NK-92 (cell line): ENCODE measurements around the gene RBM4B.
A peak's percentile ranks its signal among the peaks of the same experiment; 100 is the strongest.
"Not testable (repeated sequence)": the region's sequence is repeated elsewhere in the genome, so short reads cannot be mapped to it uniquely, and the experiment has no call there.

Experiments used
- DNase-seq: peaks from one replicate; lab custom pipeline; 2025; ENCODE audit not compliant: unreplicated experiment; lab: John Stamatoyannopoulos, UW

Gene RBM4B

DNA sequence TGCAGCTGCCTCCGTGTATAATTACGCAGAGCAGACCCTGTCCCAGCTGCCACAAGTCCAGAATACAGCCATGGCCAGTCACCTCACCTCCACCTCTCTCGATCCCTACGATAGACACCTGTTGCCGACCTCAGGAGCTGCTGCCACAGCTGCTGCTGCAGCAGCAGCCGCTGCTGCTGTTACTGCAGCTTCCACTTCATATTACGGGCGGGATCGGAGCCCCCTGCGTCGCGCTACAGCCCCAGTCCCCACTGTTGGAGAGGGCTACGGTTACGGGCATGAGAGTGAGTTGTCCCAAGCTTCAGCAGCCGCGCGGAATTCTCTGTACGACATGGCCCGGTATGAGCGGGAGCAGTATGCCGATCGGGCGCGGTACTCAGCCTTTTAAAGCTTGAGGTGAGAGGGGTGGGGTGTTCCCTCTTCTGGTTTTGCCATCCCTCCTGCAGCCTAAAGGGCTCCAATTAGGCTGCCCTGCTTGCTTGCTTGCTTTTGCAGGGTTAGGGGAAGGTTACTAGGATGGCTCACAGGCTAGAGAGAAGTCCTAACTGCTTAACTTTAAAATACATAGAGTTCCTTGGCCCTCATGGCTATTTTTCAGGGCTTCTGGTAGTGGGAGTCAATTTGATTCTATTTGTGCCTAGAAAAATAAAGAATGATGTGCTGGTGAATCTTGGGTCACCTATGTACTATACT lies 33.8 kb downstream of the RBM4B start:
- DNase-seq: no peak

DNA sequence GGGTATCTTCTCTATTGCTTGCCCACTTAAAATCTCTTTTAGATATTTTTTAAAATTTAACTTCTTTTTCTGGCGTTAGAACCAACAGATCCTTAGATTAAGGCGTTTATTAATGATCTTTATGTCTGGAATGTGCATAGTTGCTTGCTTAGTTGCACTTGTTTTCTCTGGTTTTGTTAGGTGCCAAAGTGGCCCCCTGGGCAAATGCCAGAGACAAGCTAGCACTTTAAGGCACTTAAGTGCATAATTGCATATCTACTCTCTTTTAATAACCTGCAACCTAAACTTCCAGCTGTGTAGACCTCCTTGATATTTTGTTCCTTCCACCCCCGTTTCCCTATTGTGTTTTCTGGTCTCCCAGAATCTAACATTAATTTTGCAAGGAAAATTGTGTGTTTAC lies 35.9 kb downstream of the RBM4B start:
- DNase-seq: no peak

DNA sequence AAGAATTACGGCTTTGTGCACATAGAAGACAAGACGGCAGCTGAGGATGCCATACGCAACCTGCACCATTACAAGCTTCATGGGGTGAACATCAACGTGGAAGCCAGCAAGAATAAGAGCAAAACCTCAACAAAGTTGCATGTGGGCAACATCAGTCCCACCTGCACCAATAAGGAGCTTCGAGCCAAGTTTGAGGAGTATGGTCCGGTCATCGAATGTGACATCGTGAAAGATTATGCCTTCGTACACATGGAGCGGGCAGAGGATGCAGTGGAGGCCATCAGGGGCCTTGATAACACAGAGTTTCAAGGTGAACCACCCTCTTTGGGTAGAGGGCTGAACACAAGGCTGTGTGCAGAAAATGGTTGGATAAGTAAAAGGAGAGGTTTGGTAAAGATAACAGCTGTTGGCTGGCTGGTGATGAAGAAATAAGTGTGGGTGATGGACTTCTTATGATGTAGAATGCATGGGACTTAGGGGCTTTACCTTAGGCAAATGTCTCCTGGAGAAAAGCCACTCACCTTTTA lies 37.8 kb downstream of the RBM4B start:
- DNase-seq: not testable (repeated sequence)

DNA sequence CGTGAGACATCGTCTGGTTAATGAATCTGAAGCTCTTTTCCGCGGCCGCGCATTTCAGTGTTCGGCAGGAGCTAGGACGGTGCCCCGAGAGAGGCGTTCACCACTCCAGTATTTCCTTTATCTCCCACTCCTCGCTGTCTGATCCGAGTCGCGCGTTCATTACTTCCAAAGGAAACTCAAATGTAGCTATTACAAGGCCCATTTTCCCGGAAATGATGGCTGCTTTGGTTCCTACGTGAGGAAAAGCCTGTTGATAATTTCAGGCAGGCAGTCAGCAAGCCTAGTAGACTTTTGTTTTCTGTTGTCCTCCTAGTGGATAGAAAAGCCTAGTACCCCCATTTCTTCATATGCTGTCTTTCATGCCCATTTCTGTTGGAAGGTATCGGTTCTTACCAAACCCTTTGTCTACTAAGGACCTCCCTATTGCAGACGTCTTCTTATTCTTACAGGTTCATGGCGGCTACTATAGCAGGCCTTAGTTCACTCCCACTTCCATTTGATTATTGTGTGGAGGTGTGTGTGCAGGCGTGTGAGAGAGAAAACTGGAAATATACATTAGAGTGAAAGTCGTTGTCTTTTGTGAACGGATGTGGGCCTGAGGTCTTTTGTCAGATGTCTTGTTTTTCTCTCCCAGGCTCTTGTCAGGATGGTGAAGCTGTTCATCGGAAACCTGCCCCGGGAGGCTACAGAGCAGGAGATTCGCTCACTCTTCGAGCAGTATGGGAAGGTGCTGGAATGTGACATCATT lies 38.4 kb downstream of the RBM4B start:
- DNase-seq: no peak

DNA sequence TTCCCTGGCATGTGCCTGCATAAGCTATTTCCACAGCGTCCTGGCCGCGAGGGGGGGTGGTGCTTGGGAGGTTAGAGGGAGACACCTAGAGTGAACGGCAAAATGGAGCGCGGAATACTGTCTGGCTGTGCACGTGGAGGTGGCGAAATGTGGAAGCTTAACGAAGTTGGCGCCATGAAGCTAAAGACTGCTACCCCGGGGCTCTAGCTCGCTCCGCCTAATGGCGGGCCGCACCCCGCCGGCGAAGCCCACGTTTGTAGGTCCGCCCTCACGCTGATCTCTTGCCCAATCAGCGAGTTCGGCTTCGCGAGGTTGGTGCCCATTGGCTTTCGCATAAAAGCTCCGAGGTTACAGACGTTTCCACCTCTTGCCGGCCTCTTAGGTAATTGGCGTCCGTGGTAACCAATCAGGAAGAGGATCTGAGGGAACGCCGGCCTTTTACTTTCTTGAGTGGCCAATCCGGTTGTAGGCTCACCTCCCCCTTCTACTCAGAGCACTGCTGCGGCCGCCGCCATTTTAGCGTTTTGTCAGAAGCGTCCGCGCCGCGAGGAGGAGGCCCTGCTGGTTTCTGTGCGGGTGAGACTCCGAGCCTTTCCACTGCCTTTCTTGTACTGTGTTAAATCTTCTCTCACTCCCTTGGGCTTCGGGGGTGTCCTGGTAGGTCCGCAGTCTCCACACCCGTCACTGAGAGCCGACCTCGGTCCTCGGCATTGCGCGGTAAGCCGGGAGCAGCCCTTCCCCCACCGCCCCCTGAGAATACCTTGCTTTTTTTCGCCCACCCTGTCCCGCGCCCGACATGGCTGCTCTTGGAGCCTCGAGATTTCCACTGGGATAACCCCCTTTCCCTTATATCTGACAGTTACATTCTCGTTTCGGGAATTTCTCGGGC lies 39.3 kb downstream of the RBM4B start, which contains the start of gene RBM4:
TSS of gene RBM4 (plus strand) at position 527 of the 889 bp plus-strand sequence. CDS start 1,009 bp downstream, outside the sequence.
- DNase-seq: peak; percentile 96

DNA sequence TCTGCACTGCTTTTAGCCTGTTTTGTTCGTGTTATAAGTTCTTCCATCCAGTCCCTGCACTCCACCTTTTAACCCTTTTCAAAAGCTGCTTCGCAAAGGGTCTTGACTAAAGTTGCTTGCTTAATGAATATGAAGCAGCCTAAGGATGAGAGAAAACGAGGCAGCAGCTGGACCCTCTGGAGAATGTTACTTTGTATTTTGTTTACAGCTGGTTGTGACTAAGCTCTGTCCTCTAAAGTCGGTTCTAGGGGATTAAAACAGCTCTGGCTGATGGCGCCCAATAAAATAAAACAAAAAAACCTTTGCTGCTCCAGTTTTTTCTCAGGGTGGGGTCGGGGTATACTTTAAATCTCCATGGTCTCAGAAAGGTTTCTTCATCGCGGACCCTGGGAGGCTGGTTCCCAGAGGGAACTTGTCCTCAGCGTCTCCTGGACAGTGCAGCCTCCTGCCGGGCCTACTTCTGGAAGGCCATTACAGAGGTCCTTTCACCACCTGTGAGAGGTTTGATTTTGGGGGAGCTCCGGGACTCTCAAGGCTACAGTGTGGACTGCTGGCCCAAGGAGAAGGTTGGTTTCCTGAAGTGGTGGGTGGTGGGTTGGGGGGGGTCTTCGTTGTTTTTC lies 40.0 kb downstream of the RBM4B start:
- no peak for DNase-seq

DNA sequence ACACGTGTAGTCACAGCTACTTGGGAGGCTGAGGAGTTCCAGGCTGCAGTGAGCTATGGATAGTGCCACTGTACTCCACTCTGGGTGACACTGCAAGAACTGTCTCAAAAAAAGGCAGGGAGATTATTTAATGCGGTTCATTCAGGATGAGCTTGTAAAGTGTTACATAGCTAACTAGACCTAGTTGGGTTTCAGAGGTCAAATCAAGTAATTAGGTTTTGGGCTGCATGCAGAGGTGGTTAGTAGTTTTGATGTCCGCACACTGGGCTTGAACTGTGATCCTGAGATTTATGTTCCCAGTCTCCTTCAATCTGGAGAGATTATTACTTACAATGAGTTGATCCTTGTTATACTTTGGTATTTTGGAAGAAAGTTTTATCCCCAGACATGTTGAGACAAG lies 41.3 kb downstream of the RBM4B start:
- no peak for DNase-seq

DNA sequence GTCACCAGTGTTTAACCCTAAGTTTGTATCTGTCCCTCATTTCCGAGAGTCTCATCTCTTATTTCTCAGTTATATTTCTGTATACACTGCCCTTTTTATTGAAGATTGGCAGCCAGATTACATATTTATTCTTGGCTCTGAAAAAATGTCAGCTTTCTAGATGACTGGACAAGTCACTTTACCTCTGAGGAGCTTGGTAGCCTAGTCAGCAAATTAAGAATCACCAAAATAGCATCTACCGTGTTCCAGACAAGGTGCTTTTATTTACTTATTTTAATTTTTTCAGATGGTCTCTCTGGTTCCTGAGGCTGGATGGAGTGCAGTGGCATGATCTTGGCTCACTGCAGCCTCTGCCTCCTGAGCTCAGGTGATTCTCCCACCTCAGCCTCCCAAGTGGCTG lies 44.7 kb downstream of the RBM4B start:
- DNase-seq: no peak

DNA sequence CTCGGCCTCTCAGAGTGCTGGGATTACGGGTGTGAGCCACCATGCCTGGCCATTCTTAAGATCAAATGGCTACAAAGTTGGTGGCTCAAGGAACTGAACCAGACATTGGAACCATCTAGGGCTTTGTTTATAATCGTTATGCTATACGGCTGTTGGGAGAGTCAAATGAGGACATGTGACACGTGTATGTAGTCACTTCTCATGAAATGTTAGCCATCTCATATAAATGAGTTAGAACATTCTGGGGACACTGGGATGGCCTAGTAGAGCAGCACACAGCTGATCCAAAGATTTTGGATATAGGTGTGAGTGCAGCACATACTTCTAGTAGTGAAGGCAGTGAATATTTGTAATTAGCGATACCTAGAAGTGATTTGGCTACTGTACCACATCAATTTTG lies 45.8 kb downstream of the RBM4B start:
- no peak for DNase-seq

DNA sequence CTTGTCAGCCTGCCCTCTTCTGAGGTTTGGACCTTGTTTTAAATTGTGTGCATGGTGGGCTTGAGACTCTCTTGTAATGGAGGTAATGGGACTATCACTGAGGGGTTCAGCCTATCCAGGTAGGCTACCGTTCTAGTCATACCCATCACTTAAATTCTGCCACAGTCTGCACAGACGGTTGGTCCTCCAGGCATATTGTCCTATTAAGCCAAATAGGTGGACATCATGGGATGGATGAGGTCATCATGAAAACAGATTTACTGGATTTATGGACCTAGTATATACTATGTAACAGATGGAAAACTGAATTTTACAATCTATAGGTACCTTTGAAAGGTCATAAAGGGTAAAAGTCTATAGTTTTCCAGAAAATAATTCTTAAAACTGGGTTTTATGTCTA lies 48.3 kb downstream of the RBM4B start:
- DNase-seq: no peak

DNA sequence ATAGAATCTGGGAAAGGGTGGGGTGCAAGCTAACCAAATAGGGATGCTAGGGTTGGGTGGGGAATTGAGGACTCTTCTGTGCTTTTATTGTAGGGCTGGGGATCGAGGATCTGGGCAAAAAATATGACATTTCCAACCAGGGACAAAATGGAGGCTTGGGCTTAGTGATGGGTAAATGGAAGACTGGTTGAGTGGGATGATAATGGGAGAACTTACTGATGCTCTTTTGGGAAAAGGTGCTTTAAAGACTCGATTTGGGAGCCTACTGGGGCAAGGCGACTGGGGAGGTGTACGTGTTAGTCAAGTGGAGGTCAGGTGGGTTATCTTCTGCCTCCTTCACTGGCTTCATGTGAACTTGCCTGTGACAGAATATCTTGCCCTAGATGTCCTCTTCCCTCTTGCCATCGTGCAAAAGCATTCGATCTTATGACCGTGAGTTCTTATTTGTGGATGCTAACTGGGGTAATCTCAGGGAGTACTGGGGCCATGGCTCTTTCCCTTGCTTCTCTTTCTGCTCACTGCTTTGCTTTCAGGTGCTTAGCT lies 49.6 kb downstream of the RBM4B start:
- DNase-seq: no peak

DNA sequence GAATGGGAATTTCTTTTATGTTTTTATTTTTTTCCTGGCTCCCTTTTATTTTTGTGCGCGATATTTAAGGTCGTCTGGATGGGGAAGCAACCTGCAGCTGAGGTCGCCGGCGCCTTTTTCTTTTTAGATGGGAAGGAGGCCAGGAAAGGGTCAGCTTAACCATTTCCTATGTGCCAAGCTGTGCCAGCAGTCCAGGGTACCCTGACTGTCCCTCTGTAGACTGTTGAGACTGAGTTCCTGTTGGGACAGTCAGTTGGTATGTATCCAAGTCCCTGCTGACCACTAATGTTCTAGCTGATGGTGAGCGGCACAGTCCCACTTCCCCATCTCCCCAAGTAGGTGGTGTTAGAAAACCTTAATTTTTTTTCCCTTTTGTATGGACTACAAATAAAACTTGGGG lies 50.8 kb downstream of the RBM4B start:
- no peak for DNase-seq

DNA sequence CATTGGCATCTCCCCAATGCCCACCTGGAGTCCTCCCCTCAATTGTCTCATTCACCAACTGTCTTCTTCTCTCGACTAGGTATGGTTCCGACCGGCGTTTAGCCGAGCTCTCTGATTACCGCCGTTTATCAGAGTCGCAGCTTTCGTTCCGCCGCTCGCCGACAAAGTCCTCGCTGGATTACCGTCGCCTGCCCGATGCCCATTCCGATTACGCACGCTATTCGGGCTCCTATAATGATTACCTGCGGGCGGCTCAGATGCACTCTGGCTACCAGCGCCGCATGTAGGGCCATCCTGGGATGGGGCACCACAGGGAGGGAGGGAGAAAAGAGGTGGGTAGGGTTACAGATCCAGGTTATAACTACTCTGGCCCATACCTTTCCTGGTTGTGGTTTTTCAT lies 51.3 kb downstream of the RBM4B start:
- no peak for DNase-seq

DNA sequence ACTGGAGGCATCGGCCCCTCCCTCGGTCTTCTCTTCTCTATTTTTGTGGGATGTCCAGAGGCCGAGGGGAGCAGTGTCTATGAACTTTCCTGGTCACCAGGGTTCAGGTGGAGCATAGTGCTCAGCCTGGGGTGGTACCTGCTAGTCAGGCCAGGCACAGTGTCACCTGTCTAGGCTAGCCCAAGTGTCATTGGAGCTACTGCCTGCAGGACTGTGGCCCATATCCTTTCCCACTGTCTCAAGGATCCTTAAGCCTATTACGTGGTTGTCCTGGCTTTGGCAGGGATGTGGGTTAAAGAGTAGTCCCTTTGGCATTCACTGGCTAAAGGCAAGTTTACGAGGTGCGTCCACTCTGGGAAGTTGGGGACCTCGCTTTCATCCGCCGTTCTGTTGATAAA lies 51.9 kb downstream of the RBM4B start:
- DNase-seq: no peak

DNA sequence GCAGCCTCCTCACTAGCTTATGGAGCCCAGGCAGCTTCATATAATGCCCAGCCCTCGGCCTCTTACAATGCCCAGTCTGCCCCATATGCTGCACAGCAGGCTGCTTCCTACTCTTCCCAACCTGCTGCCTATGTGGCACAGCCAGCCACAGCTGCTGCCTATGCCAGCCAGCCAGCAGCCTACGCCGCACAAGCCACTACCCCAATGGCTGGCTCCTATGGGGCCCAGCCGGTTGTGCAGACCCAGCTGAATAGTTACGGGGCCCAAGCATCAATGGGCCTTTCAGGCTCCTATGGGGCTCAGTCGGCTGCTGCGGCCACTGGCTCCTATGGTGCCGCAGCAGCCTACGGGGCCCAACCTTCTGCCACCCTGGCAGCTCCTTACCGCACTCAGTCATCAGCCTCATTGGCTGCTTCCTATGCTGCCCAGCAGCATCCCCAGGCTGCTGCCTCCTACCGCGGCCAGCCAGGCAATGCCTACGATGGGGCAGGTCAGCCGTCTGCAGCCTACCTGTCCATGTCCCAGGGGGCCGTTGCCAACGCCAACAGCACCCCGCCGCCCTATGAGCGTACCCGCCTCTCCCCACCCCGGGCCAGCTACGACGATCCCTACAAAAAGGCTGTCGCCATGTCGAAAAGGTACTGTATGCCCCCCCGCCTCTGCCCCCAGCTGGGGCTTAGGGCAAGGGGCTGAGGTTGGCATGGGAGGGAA lies 52.5 kb downstream of the RBM4B start:
- DNase-seq: no peak

DNA sequence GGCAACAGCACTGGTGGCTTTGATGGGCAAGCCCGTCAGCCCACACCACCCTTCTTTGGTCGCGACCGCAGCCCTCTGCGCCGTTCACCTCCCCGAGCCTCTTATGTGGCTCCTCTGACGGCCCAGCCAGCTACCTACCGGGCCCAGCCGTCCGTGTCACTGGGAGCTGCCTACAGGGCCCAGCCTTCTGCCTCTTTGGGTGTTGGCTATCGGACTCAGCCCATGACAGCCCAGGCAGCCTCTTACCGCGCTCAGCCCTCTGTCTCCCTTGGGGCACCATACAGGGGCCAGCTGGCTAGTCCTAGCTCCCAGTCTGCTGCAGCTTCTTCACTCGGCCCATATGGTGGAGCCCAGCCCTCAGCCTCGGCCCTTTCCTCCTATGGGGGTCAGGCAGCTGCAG lies 53.2 kb downstream of the RBM4B start:
- no peak for DNase-seq

DNA sequence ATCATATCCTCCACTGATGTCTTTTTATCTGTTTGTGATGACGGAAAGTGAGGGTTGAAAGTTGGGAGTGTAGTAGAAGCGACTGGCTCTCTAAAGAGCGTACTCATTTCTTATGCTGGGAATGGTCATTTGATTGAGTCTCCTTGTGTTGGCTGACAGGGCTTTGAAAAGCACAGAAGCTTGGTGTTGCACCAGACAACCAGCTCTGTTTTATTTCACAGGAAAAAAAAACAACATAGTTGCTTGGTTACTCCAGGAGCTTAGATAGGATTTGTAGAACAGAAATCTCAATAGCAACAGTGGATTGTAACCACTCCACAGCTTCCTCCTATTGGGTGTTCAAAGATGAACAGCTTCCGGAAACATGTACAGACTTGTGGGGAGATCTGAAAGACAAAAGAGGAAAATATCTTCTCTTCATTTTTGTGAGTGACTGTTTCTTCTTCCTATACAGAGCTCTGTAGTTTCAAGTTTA lies 58.6 kb downstream of the RBM4B start:
- DNase-seq: no peak

DNA sequence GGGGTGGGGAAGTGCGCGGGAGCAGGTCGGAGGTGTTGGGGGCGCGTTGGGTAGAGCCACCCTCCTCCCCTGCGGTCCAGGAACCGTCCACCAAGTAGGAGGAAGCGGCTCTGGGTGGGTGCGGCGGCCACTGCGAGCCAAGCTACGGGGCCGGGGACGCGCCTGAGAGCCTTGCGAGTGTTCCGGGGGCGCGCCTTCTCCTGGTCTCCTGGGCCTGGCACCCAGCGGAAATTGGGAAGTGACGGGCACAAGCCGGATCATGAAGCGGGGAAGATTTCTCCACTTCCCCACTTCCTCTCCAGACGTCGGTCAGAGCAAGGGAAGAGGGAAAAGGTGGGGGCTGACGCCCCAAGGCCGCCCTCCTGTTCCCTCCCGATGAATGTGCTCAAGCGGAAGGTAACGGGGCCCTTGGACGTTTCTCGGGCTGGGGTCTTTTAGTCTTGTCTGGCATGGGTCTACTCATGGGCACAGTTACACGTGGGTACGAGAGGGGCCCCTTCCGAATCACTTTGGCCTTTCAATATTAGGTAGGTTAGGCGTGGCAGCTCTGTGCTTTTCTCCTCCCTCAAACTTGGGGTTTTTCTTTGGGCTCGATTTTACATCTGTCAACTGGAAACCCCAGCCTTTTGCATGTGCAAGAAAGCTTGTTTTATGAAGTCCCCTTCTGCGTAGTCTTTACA lies 60.4 kb downstream of the RBM4B start:
- no peak for DNase-seq

DNA sequence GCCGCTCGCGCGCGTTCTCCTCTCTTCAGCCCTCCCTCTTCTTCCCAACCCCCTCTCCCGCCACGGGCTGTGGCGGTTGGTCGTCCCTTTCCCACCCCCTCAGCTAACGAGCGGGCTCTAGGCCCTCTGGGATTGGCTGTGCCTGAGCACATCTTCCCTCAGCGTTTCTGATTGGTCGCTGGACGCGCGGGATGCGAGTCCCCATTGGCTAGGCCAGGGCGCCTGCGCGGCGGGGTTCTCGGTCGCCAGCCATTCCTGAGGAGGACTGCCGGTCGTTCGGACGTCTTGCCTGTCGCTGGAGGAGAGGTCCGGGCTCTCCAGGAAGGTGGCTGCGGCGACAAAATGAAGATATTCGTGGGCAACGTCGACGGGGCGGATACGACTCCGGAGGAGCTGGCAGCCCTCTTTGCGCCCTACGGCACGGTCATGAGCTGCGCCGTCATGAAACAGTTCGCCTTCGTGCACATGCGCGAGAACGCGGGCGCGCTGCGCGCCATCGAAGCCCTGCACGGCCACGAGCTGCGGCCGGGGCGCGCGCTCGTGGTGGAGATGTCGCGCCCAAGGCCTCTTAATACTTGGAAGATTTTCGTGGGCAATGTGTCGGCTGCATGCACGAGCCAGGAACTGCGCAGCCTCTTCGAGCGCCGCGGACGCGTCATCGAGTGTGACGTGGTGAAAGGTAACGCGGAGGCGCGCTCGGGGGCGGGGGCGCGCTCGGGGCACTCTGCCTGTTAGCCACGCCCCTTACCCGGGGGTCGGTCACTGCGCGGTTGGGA lies 61.1 kb downstream of the RBM4B start, which contains the start of gene RBM14:
TSS of gene RBM14 (plus strand) at position 252 of the 776 bp plus-strand sequence. CDS start at position 343, 91 bp downstream.
- peak; percentile 90 for DNase-seq
